T-helper 1 cell treated with Interleukin-12 subunit alpha and Interleukin-12 subunit beta and Interleukin-4 antibody, amounts not matched to agents 30 μg/mL and 1 μg/mL, for 36 hours (primary cell): ENCODE measurements around the gene ANAPC10.
"Not testable (repeated sequence)": the region's sequence is repeated elsewhere in the genome, so short reads cannot be mapped to it uniquely, and the experiment has no call there.

Experiments used
- H3K27ac Mint-ChIP-seq: one replicate; pipeline ENCODE4 v1.8.0; 2021; ENCODE audit warnings: mild to moderate bottlenecking, mixed read lengths
- H3K27me3 Mint-ChIP-seq: one replicate; pipeline ENCODE4 v1.8.0; 2021; ENCODE audit warnings: low read depth, mixed read lengths
- H3K36me3 Mint-ChIP-seq: one replicate; pipeline ENCODE4 v1.8.0; 2021; ENCODE audit warnings: low read depth, mixed read lengths
- H3K4me1 Mint-ChIP-seq: one replicate; pipeline ENCODE4 v1.8.0; 2021; ENCODE audit warnings: low read depth, mixed read lengths
- H3K4me3 Mint-ChIP-seq: one replicate; pipeline ENCODE4 v1.8.0; 2021; ENCODE audit warnings: mild to moderate bottlenecking, moderate library complexity, mixed read lengths
- H3K9me3 Mint-ChIP-seq: one replicate; pipeline ENCODE4 v1.8.0; 2021; ENCODE audit warnings: mixed read lengths

The ANAPC10 gene, protein sequence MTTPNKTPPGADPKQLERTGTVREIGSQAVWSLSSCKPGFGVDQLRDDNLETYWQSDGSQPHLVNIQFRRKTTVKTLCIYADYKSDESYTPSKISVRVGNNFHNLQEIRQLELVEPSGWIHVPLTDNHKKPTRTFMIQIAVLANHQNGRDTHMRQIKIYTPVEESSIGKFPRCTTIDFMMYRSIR

DNA sequence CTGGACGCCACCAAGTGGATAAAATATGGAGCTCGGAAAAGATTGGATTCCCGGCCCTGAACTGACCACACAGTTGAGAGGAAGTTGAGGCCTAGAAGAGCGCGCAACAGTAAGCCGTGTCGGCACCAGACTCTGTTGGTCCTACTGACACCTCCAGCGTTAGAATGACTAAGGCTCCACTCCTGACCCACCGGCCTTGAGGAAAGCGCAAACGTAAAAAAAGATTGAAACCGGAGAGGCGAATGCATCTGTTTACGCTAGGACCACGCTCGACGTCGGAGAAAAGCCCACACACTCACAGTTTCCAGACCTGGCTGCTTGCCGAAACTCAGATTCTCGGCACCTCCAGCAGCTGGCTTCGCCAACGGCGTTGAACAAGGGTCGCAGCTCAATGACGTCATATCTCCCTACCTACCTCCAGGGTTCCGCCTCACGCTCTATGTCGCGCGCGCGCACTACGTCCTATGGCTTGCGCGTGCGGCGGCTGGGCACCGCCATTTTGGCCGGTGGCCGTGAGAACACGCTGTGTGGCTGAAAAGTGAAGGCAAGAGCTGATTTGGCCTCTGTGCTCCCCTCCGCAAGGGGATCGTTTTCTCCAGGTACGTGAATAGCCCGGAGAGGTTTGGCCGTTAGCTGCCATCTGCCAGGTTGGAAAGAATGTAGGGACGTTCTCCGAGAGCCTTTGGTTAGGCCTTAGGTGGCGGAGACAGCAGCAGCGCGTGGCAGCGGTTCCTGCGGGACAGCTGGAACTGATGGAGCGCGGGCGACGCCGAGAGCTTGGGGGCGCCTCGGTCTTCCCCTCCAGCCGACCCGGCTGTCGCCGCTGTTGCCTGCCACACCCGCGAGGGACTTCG lies at the start of gene ANAPC10, which contains the start of gene ABCE1:
Gene ANAPC10 (minus strand): TSS at position 376 of the 854 bp plus-strand sequence. CDS start 2,097 bp downstream, outside the sequence.
Gene ABCE1 (plus strand): TSS at position 491 of the 854 bp plus-strand sequence. CDS start 6,102 bp downstream, outside the sequence.
- H3K27ac Mint-ChIP-seq = peak within 1 kb of the TSS; percentile 98
- H3K4me1 Mint-ChIP-seq = peaks cover 23% of the 10 kb centered on the region
- peaks cover 26% of the 10 kb centered on the region for H3K36me3 Mint-ChIP-seq
- H3K4me3 Mint-ChIP-seq = peak within 1 kb of the TSS; percentile 96
- no peaks in the 10 kb centered on the region for H3K27me3 Mint-ChIP-seq
- peaks cover 19% of the 10 kb centered on the region for H3K9me3 Mint-ChIP-seq

DNA sequence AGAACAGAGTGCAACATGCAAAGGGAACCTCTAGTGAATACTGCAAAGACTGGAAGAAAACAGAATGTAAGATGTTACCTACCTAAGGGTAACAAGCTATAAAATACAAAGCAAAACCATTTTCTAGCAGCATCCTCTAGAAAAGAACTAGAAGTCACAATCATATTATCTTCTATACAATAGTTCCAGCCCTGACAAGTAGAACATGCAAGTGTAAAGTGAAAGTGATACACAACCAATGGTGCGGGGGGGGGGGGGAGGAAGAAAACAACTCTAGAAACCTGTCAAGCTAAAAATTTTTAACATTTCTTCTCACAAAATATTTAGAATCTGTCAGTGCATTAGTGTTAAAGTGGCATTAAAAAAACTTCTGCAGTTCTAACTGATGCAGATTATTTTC lies 38.2 kb upstream of the ANAPC10 start:
- Mint-ChIP-seq H3K27ac (peak overlapping the region; percentile 59), H3K4me1 (peaks cover 51% of the 10 kb centered on the region), H3K4me3 (peak overlapping the region; percentile 59), H3K36me3 (peaks cover 53% of the 10 kb centered on the region)
- H3K27me3 Mint-ChIP-seq, H3K9me3 Mint-ChIP-seq: not testable (repeated sequence)

DNA sequence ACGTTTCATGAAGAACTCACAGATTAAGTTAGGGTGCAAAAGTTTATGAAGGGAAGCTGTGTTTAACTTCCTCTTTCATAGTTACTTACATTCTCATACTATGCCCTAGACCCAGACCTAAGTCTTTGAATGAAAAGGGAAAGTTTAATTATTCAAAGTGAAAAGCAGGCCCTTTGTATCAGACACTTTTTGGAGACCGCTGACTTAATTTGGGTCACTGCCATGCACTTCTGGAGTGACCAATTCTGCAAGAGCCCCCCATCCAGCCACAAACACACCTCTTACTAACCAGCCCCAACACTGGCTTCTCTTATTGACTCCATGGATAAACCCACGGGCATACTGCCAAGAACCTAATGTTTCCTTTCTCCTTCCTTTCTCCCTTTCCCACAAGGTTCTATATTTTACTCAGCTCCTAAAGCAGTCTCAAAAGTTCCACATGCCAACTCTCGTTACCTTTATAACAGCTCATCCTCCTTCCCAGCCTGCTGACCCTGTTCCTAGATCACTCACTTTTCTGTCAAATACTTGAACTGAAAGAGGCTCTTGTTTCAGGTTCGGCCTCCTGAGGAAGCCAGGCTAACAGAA lies 34.6 kb upstream of the ANAPC10 start:
- Mint-ChIP-seq H3K9me3 (no peaks in the 10 kb centered on the region), H3K27ac (peak overlapping the region; percentile 58), H3K4me1 (peaks cover 69% of the 10 kb centered on the region), H3K4me3 (peak overlapping the region; percentile 43), H3K36me3 (peaks cover 46% of the 10 kb centered on the region), H3K27me3 (no peaks in the 10 kb centered on the region)

- H3K4me1 Mint-ChIP-seq = peaks cover 72% of the 10 kb centered on the region
- H3K36me3 Mint-ChIP-seq = peaks cover 48% of the 10 kb centered on the region
- H3K27me3 Mint-ChIP-seq = no peaks in the 10 kb centered on the region
- no peaks in the 10 kb centered on the region for H3K9me3 Mint-ChIP-seq
- H3K27ac Mint-ChIP-seq = peak overlapping the region; percentile 81
- no peak overlapping the region for H3K4me3 Mint-ChIP-seq
Observed at GRCh38 chr4:145131848-145132247, 33.9 kb upstream of the ANAPC10 start.

- H3K9me3 Mint-ChIP-seq = peaks cover 6% of the 10 kb centered on the region
- peaks cover 55% of the 10 kb centered on the region for H3K36me3 Mint-ChIP-seq
- H3K27ac Mint-ChIP-seq = peak overlapping the region; percentile 81
- peaks cover 78% of the 10 kb centered on the region for H3K4me1 Mint-ChIP-seq
- peak overlapping the region; percentile 64 for H3K4me3 Mint-ChIP-seq
- H3K27me3 Mint-ChIP-seq = no peaks in the 10 kb centered on the region
Observed at GRCh38 chr4:145130788-145131399, 32.9 kb upstream of the ANAPC10 start.

DNA sequence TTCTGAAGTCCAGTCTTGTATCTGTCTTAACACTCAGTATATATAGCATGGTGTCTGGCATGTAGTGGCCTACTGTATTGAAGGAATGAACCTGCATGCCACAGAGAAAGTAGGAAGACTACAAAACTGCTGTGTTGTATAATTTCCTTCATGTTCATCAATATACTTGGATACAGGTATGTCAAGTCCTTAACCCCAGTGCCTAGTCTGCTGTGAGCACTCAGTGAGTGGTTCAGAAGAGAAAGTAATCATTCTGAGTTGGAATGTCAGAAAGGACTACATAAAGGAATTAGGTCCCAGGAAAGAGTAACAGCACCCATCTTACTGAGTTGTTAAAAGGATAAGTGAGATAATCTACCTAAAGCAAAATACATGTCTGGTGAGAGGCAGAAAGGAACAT lies 32.1 kb upstream of the ANAPC10 start:
- Mint-ChIP-seq H3K36me3 (peaks cover 56% of the 10 kb centered on the region), H3K9me3 (peaks cover 6% of the 10 kb centered on the region), H3K4me3 (peak overlapping the region; percentile 64), H3K27ac (peak overlapping the region; percentile 81), H3K4me1 (peaks cover 77% of the 10 kb centered on the region), H3K27me3 (no peaks in the 10 kb centered on the region)

GRCh38 chr4:145125396-145125795 lies 27.4 kb upstream of the ANAPC10 start:
- Mint-ChIP-seq H3K9me3 (peaks cover 6% of the 10 kb centered on the region), H3K27me3 (no peaks in the 10 kb centered on the region), H3K36me3 (peaks cover 53% of the 10 kb centered on the region), H3K4me1 (peaks cover 40% of the 10 kb centered on the region), H3K27ac (peak overlapping the region; percentile 93), H3K4me3 (peak overlapping the region; percentile 67)

DNA sequence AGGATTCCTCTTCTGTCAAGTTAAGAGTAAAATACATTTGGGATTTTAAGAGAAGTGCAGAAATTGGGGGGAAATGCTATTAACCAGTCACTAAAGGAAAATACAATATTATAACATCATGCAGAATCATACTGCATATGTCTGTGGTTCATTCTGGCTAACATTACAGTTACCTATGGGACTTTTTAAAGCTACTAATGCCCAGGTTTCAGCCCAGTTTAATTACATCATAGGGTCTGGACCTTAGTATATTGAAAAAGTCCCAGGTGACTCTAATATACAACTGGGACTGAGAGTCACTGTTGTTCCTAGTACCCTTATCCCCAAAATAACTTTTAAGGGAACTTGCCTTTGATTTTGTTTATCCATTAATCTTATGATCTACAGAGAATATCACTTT lies 10.1 kb upstream of the ANAPC10 start:
- H3K27me3 Mint-ChIP-seq = no peaks in the 10 kb centered on the region
- peaks cover 38% of the 10 kb centered on the region for H3K36me3 Mint-ChIP-seq
- H3K4me3 Mint-ChIP-seq = no peak overlapping the region
- no peak overlapping the region for H3K27ac Mint-ChIP-seq
- H3K4me1 Mint-ChIP-seq = peaks cover 8% of the 10 kb centered on the region
- no peaks in the 10 kb centered on the region for H3K9me3 Mint-ChIP-seq

DNA sequence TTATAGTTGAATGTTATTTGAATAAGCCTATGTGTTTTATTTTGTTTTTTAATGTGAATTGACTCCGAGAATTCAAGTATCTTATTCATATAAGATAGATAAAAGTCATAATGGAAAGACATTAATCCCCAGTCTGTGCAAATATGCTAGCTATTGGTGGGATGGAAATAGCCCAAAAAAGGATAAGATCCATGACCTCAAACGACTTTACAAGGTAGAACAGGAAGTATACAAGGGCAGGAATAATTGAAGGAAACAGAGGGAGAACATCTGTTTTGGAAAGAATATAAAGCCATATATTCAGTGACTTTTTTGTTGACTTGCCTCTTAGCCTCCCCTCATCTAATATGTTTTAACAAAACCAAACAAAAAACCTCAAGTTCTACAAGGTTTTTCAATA lies 9.1 kb upstream of the ANAPC10 start:
- H3K36me3 Mint-ChIP-seq = peaks cover 29% of the 10 kb centered on the region
- H3K4me3 Mint-ChIP-seq = no peak overlapping the region
- no peaks in the 10 kb centered on the region for H3K27me3 Mint-ChIP-seq
- no peak overlapping the region for H3K27ac Mint-ChIP-seq
- no peaks in the 10 kb centered on the region for H3K9me3 Mint-ChIP-seq
- H3K4me1 Mint-ChIP-seq = peaks cover 5% of the 10 kb centered on the region

DNA sequence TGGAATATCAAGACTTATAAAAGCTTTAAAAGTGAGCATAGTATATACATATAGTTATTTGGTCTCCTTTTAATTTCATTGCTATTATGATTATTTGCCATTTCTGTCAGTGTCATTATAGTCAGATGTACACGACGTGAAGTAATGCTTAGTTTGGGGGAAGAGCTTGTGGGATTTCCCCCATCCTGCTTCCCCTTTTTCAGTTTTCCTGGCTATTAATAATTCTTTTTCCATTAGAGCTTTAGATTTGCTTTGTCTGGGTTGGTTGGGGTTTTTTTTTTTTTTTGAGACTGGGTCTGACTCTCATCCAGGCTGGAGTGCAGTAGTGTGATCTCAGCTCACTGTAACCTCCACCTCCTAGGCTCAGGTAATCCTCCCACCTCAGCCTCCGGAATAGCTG lies 5.5 kb upstream of the ANAPC10 start:
- Mint-ChIP-seq H3K4me1 (peaks cover 12% of the 10 kb centered on the region), H3K27ac (no peak overlapping the region), H3K9me3 (no peaks in the 10 kb centered on the region), H3K27me3 (no peaks in the 10 kb centered on the region), H3K4me3 (no peak overlapping the region), H3K36me3 (peaks cover 13% of the 10 kb centered on the region)

- no peaks in the 10 kb centered on the region for H3K9me3 Mint-ChIP-seq
- no peak overlapping the region for H3K27ac Mint-ChIP-seq
- H3K4me1 Mint-ChIP-seq = peaks cover 12% of the 10 kb centered on the region
- H3K27me3 Mint-ChIP-seq = no peaks in the 10 kb centered on the region
- peaks cover 8% of the 10 kb centered on the region for H3K36me3 Mint-ChIP-seq
- no peak overlapping the region for H3K4me3 Mint-ChIP-seq
Observed at GRCh38 chr4:145102619-145103018, 4.6 kb upstream of the ANAPC10 start.

- H3K27me3 Mint-ChIP-seq = no peaks in the 10 kb centered on the region
- peaks cover 15% of the 10 kb centered on the region for H3K4me1 Mint-ChIP-seq
- H3K9me3 Mint-ChIP-seq = no peaks in the 10 kb centered on the region
- peaks cover 4% of the 10 kb centered on the region for H3K36me3 Mint-ChIP-seq
- H3K4me3 Mint-ChIP-seq = no peak overlapping the region
- no peak overlapping the region for H3K27ac Mint-ChIP-seq
Observed at GRCh38 chr4:145101091-145101490, 3.1 kb upstream of the ANAPC10 start.

- peak overlapping the region; percentile 96 for H3K4me3 Mint-ChIP-seq
- peaks cover 10% of the 10 kb centered on the region for H3K36me3 Mint-ChIP-seq
- peak overlapping the region; percentile 98 for H3K27ac Mint-ChIP-seq
- peaks cover 21% of the 10 kb centered on the region for H3K4me1 Mint-ChIP-seq
- H3K27me3 Mint-ChIP-seq = no peaks in the 10 kb centered on the region
- peaks cover 3% of the 10 kb centered on the region for H3K9me3 Mint-ChIP-seq
Observed at GRCh38 chr4:145099653-145100052, 1.7 kb upstream of the ANAPC10 start.

DNA sequence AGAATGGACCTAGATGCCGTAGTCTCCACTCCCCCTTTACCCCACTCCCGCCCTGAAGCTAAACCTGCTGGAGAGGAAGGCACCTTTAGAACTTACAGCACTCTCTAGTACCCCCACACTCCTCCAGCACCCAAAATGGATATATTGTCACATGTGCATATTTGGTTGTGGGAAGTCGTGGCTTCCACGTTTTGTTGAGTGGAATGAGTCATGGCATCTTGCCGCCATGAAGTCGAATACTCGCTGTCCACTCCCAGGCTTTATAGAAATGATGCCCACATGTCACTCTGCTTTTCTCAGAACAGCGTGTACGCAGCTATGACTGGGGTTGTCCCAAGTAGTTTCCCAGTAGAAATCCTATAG lies 660 bp upstream of the ANAPC10 start:
- H3K27me3 Mint-ChIP-seq = no peaks in the 10 kb centered on the region
- peak overlapping the region; percentile 96 for H3K4me3 Mint-ChIP-seq
- H3K9me3 Mint-ChIP-seq = peaks cover 13% of the 10 kb centered on the region
- H3K27ac Mint-ChIP-seq = peak overlapping the region; percentile 98
- peaks cover 25% of the 10 kb centered on the region for H3K4me1 Mint-ChIP-seq
- H3K36me3 Mint-ChIP-seq = peaks cover 20% of the 10 kb centered on the region
